K562 (cell line): ENCODE measurements around the gene ADI1. TPM values are rescaled to one million over a fixed set of nuclear protein-coding genes. Genes with fewer than 3 reads are reported as not detected.

Source experiments
- ARNT ChIP-seq, 2 experiments: fragments of 450-650 bp; IDR thresholded peaks; 2 replicates each; pipeline ENCODE4 v1.6.1; 2016; ENCODE audit warnings: mild to moderate bottlenecking in 1 of 2
- CBFA2T2 ChIP-seq: fragments of 450-650 bp; conservative IDR thresholded peaks from 2 replicates; pipeline ENCODE4 v1.6.1; 2017; ENCODE audit warnings: mild to moderate bottlenecking
- CSDE1 ChIP-seq, 2 experiments: fragments of 450-650 bp; IDR thresholded peaks; 2 replicates each; pipeline ENCODE4 v1.6.1; 2016; ENCODE audit warnings: mild to moderate bottlenecking in 1 of 2
- DPF2 ChIP-seq: fragments of 450-650 bp; IDR thresholded peaks from 2 replicates; pipeline ENCODE4 v1.6.1; 2016
- GTF2A2 ChIP-seq: IDR thresholded peaks from 2 replicates; pipeline ENCODE4 v1.6.1; 2016; ENCODE audit warnings: mild to moderate bottlenecking, missing genetic modification characterization, missing compliant biosample characterization
- HDAC6 ChIP-seq: IDR thresholded peaks from 2 replicates; pipeline ENCODE4 v1.6.1; 2012; ENCODE audit warnings: low read depth, mild to moderate bottlenecking, control low read depth, inconsistent platforms, low read length, moderate library complexity
- ILF3 ChIP-seq: fragments of 450-650 bp; IDR thresholded peaks from 2 replicates; pipeline ENCODE4 v1.6.1; 2018; ENCODE audit warnings: antibody characterized with exemption, mild to moderate bottlenecking, moderate library complexity, borderline replicate concordance
- MAZ ChIP-seq, 2 experiments: fragments of 450-650 bp in 1 of 2; sonication (generic) in 1 of 2; formaldehyde crosslinking; IDR thresholded peaks in 1 of 2; conservative IDR thresholded peaks in 1 of 2; 2 replicates each; pipeline versions ENCODE4 v1.4.0 to v1.5.0; 2020; ENCODE audit warnings: mild to moderate bottlenecking in 1 of 2, missing genetic modification reagents in 1 of 2
- MTA3 ChIP-seq: fragments of 450-650 bp; formaldehyde crosslinking; IDR thresholded peaks from 2 replicates; pipeline ENCODE4 v1.6.1; 2017; ENCODE audit warnings: mild to moderate bottlenecking, borderline replicate concordance
- NR2C2 ChIP-seq, 2 experiments: fragments of 200-800 bp in 1 of 2; sonication (Bioruptor generic) in 1 of 2; sonication (generic) in 1 of 2; formaldehyde crosslinking in 1 of 2; IDR thresholded peaks; 2 replicates each; pipeline versions ENCODE4 v1.6.1 to v1.8.0; 2016 to 2022; ENCODE audit warnings: mild to moderate bottlenecking in 1 of 2, missing compliant biosample characterization in 1 of 2, missing genetic modification characterization in 1 of 2, missing genetic modification reagents in 1 of 2
- NR2F6 ChIP-seq: fragments of 450-650 bp; formaldehyde crosslinking; IDR thresholded peaks from 2 replicates; pipeline ENCODE4 v1.4.0; 2020; ENCODE audit warnings: mild to moderate bottlenecking
- POLR2H ChIP-seq: IDR thresholded peaks from 2 replicates; pipeline ENCODE4 v1.6.1; 2016; ENCODE audit warnings: missing genetic modification characterization, low read depth, mild to moderate bottlenecking, control low read depth, missing compliant biosample characterization, moderate library complexity
- RBFOX2 ChIP-seq: fragments of 200-400 bp; formaldehyde crosslinking; IDR thresholded peaks from 2 replicates; pipeline ENCODE4 v1.6.1; 2017; ENCODE audit warnings: low read depth, mild to moderate bottlenecking, low read length, moderate library complexity
- RNF2 ChIP-seq: sonication (generic); IDR thresholded peaks from 2 replicates; pipeline ENCODE4 v1.6.1; 2016
- SUPT5H ChIP-seq: fragments of 450-650 bp; IDR thresholded peaks from 2 replicates; pipeline ENCODE4 v1.6.1; 2016
- ZBTB17 ChIP-seq: fragments of 450-650 bp; formaldehyde crosslinking; IDR thresholded peaks from 2 replicates; pipeline ENCODE4 v1.4.0; 2020; ENCODE audit warnings: mild to moderate bottlenecking
- ZNF133 ChIP-seq: fragments of 250-450 bp; sonication (Bioruptor Pico); IDR thresholded peaks from 2 replicates; pipeline ENCODE4 v1.4.0; 2020; ENCODE audit warnings: mild to moderate bottlenecking
- ZNF232 ChIP-seq: sonication (generic); formaldehyde crosslinking; IDR thresholded peaks from 2 replicates; pipeline ENCODE4 v1.8.0; 2022; ENCODE audit warnings: mild to moderate bottlenecking, missing genetic modification reagents
- ZNF764 ChIP-seq: fragments of 250-450 bp; sonication (Bioruptor Pico); IDR thresholded peaks from 2 replicates; pipeline ENCODE4 v1.4.0; 2020; ENCODE audit warnings: low read depth, mild to moderate bottlenecking, moderate library complexity
- polyA plus RNA-seq, 8 experiments: library from polyadenylated mRNA; depleted of rRNA in 4 of 8; stranded (reverse) in 5 of 8; unstranded in 3 of 8; fragments of >200 nt; fragmentation: Nextera tagmentation in 2 of 8; fragmentation: Illumina TruSeq in 1 of 8; extraction: Ambion mirVana in 2 of 8; extraction: Trizol in 1 of 8; gene quantifications; 2 replicates each; pipeline versions ENCODE4 v1.2.1 to v1.2.3, GENCODE V29; 2011 to 2014; ENCODE audit warnings: inconsistent platforms in 1 of 8, missing spikeins in 1 of 8
- total RNA-seq, 7 experiments: library from RNA; depleted of rRNA in 6 of 7; stranded (reverse); fragments of >200 nt in 6 of 7; fragmentation: Illumina TruSeq in 2 of 7; extraction: Trizol in 2 of 7; gene quantifications; 2 replicates each; pipeline versions ENCODE4 v1.2.1 to v1.2.3, GENCODE V29; 2011 to 2021; ENCODE audit warnings: low replicate concordance in 1 of 7
- TF ChIP-seq, protein P1 (sequence below): fragments of 250-450 bp; sonication (Bioruptor Pico); IDR thresholded peaks from 2 replicates; pipeline ENCODE4 v1.8.0; 2021; ENCODE audit warnings: borderline replicate concordance, mild to moderate bottlenecking, moderate library complexity; ENCODE audit not compliant: poor library complexity, severe bottlenecking
- TF ChIP-seq, protein P2 (sequence below): fragments of 250-450 bp; sonication (Bioruptor Pico); IDR thresholded peaks from 2 replicates; pipeline ENCODE4 v1.8.0; 2022; ENCODE audit warnings: moderate library complexity, mild to moderate bottlenecking, inconsistent platforms
- TF ChIP-seq, protein P3 (sequence below): sonication (generic); formaldehyde crosslinking; IDR thresholded peaks from 2 replicates; pipeline ENCODE4 v1.8.0; 2022; ENCODE audit warnings: missing genetic modification reagents, mild to moderate bottlenecking, borderline replicate concordance

The ADI1 gene
- total and polyA plus RNA-seq, 9 of the 15 experiments (the other 6 are each of a cell fraction or from before 2014, with no cell fraction given) = 6.1 to 51.0 (median 27.1) TPM

DNA sequence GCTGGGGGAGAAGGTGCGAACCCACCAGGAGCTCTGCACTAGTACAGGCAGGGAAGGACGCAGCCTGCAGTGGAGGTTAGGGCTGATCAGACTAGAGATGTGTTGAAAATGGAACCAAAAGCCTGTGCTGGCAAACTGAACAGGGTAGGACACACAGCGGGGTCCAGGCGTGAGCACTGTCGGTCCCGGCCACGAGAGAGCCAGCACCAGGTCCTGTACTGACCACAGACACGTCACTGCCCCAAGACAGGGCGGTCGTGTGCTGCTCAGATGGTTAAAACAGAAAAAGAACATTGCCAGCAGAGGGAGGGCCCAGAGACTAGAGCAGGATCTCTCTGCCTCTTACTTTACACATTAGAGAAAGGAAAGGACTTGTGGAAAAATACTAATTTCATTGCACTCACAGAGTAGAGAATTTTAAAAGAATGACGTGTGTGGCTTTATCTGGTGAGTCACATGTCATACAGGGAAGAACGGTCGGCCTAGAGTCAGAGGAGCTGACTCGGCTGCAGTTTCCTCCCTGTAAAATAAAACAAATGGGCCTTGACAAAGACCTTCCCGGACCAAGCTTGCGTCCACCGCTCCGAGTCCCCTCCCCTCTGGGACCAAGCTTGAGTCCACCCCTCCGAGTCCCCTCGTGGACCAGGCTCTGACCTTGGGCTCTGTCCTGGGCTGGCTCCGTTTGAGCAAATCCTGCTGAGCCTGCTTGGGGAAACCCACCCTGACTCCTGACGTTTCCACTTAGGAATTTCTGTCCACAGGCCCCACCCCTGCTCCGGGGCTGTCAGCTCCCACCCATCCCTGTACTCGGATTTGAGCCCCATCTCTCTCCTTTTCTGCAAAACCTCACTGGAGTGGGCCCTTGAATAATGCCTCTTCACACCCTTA is 16.7 kb upstream of the ADI1 start (continued):
- TF ChIP-seq, protein P1, sequence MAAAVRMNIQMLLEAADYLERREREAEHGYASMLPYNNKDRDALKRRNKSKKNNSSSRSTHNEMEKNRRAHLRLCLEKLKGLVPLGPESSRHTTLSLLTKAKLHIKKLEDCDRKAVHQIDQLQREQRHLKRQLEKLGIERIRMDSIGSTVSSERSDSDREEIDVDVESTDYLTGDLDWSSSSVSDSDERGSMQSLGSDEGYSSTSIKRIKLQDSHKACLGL (CRISPR knock-in tag) = no peak
- TF ChIP-seq MTA3 (0 out of 2 replicates have a peak, but pooled peaks have one; percentile 38), ZNF133 (no peak), SUPT5H (0 out of 2 replicates have a peak, but pooled peaks have one; percentile 43), CSDE1 (IDR thresholded peaks at IDR 0.05) (no peak), ZNF764 (no peak), DPF2 (0 out of 2 replicates have a peak, but pooled peaks have one; percentile 53), GTF2A2 (tag) (no peak), CBFA2T2 (no peak), ILF3 (no peak), RBFOX2 (peak; percentile 59), MAZ (CRISPR knock-in tag; conservative IDR thresholded peaks at IDR 0.05 in 1 of 2, IDR thresholded peaks at IDR 0.05 in 1 of 2) (0 out of 4 replicates have a peak, but pooled peaks of 1 of the 2 experiments have one; percentile 10), RNF2 (no peak), ZBTB17 (CRISPR knock-in tag) (0 out of 2 replicates have a peak, but pooled peaks have one; percentile 32), NR2F6 (CRISPR knock-in tag) (no peak), HDAC6 (no peak), NR2C2 (CRISPR knock-in tag; IDR thresholded peaks at IDR 0.05) (no peak; the same call in none of the 2 replicates), NR2C2 (tag; IDR thresholded peaks at IDR 0.05) (peak; percentile 49; the same call in 1 of the 2 replicates), POLR2H (tag) (0 out of 2 replicates have a peak, but pooled peaks have one; percentile 34), ZNF232 (CRISPR knock-in tag) (no peak), ARNT (IDR thresholded peaks at IDR 0.05) (peak in 1 of 2 experiments; percentile 35; a peak in 1 of 4 replicates)
- TF ChIP-seq, protein P2, sequence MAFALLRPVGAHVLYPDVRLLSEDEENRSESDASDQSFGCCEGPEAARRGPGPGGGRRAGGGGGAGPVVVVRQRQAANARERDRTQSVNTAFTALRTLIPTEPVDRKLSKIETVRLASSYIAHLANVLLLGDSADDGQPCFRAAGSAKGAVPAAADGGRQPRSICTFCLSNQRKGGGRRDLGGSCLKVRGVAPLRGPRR (CRISPR knock-in tag) = no peak
- TF ChIP-seq, protein P3, sequence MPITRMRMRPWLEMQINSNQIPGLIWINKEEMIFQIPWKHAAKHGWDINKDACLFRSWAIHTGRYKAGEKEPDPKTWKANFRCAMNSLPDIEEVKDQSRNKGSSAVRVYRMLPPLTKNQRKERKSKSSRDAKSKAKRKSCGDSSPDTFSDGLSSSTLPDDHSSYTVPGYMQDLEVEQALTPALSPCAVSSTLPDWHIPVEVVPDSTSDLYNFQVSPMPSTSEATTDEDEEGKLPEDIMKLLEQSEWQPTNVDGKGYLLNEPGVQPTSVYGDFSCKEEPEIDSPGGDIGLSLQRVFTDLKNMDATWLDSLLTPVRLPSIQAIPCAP (CRISPR knock-in tag) = no peak
